T-helper 2 cell treated with Interferon-gamma antibody and Interleukin-4, amounts not matched to agents 5 μg/mL and 100 μg/mL, for 36 hours (primary cell): ENCODE measurements around the gene GPSM3.
A peak's percentile ranks its signal among the peaks of the same experiment; 100 is the strongest.
"Not testable (repeated sequence)": the region's sequence is repeated elsewhere in the genome, so short reads cannot be mapped to it uniquely, and the experiment has no call there.

Source experiments
- DNase-seq: peaks from one replicate; pipeline ENCODE4 v3.0.0; 2021; ENCODE audit warnings: low spot score
- H3K27ac Mint-ChIP-seq: one replicate; pipeline ENCODE4 v1.8.0; 2021; ENCODE audit warnings: mild to moderate bottlenecking, mixed read lengths
- H3K27me3 Mint-ChIP-seq: one replicate; pipeline ENCODE4 v1.8.0; 2021; ENCODE audit warnings: low read depth, mixed read lengths
- H3K36me3 Mint-ChIP-seq: one replicate; pipeline ENCODE4 v1.8.0; 2021; ENCODE audit warnings: low read depth, mixed read lengths
- H3K4me1 Mint-ChIP-seq: one replicate; pipeline ENCODE4 v1.8.0; 2021; ENCODE audit warnings: low read depth, mixed read lengths
- H3K4me3 Mint-ChIP-seq: one replicate; pipeline ENCODE4 v1.8.0; 2022; ENCODE audit warnings: mild to moderate bottlenecking, moderate library complexity, mixed read lengths
- H3K9me3 Mint-ChIP-seq: one replicate; pipeline ENCODE4 v1.8.0; 2021; ENCODE audit warnings: mixed read lengths

The GPSM3 gene

GRCh38 chr6:32187725-32188380, 4.6 kb downstream of the GPSM3 start:
- not testable (repeated sequence) for DNase-seq, H3K27me3 Mint-ChIP-seq, H3K9me3 Mint-ChIP-seq
- H3K27ac Mint-ChIP-seq, result peak overlapping the region; percentile 81
- H3K4me3 Mint-ChIP-seq, result peak overlapping the region; percentile 52
- peaks cover 75% of the 10 kb centered on the region for H3K36me3 Mint-ChIP-seq
- H3K4me1 Mint-ChIP-seq, result peaks cover 28% of the 10 kb centered on the region

- Mint-ChIP-seq H3K27me3 (no peaks in the 10 kb centered on the region), H3K4me3 (peak overlapping the region; percentile 64), H3K27ac (peak overlapping the region; percentile 81), H3K4me1 (peaks cover 27% of the 10 kb centered on the region), H3K36me3 (peaks cover 72% of the 10 kb centered on the region), H3K9me3 (no peaks in the 10 kb centered on the region)
- no peak for DNase-seq
Measured at GRCh38 chr6:32187009-32187709, 5.3 kb downstream of the GPSM3 start.

- H3K4me1 Mint-ChIP-seq, result peaks cover 27% of the 10 kb centered on the region
- not testable (repeated sequence) for H3K9me3 Mint-ChIP-seq, H3K27me3 Mint-ChIP-seq, DNase-seq
- peaks cover 68% of the 10 kb centered on the region for H3K36me3 Mint-ChIP-seq
- peak overlapping the region; percentile 81 for H3K27ac Mint-ChIP-seq
- peak overlapping the region; percentile 64 for H3K4me3 Mint-ChIP-seq
Measured at GRCh38 chr6:32186151-32186840, 6.1 kb downstream of the GPSM3 start.

GRCh38 chr6:32185681-32186131, 6.7 kb downstream of the GPSM3 start:
- H3K27me3 Mint-ChIP-seq, DNase-seq, H3K9me3 Mint-ChIP-seq: not testable (repeated sequence)
- H3K27ac Mint-ChIP-seq, result peak overlapping the region; percentile 75
- peaks cover 27% of the 10 kb centered on the region for H3K4me1 Mint-ChIP-seq
- peak overlapping the region; percentile 20 for H3K4me3 Mint-ChIP-seq
- peaks cover 66% of the 10 kb centered on the region for H3K36me3 Mint-ChIP-seq

GRCh38 chr6:32184084-32184640, 8.3 kb downstream of the GPSM3 start, which contains the start of gene AGER:
TSS of gene AGER (minus strand) at chr6:32184253. CDS start at chr6:32184222, 31 bp downstream.
- Mint-ChIP-seq H3K36me3 (peaks cover 68% of the 10 kb centered on the region), H3K9me3 (no peaks in the 10 kb centered on the region), H3K27ac (no peak within 1 kb of the TSS), H3K4me1 (peaks cover 30% of the 10 kb centered on the region), H3K4me3 (no peak within 1 kb of the TSS), H3K27me3 (no peaks in the 10 kb centered on the region)
- no peak for DNase-seq

GRCh38 chr6:32183483-32184083, 8.9 kb downstream of the GPSM3 start:
- no peaks in the 10 kb centered on the region for H3K27me3 Mint-ChIP-seq
- H3K27ac Mint-ChIP-seq, result no peak overlapping the region
- no peaks in the 10 kb centered on the region for H3K9me3 Mint-ChIP-seq
- H3K4me3 Mint-ChIP-seq, result no peak overlapping the region
- peaks cover 30% of the 10 kb centered on the region for H3K4me1 Mint-ChIP-seq
- peaks cover 68% of the 10 kb centered on the region for H3K36me3 Mint-ChIP-seq
- no peak for DNase-seq

- Mint-ChIP-seq H3K27me3 (no peaks in the 10 kb centered on the region), H3K36me3 (peaks cover 66% of the 10 kb centered on the region), H3K27ac (no peak overlapping the region), H3K9me3 (no peaks in the 10 kb centered on the region), H3K4me3 (no peak overlapping the region), H3K4me1 (peaks cover 29% of the 10 kb centered on the region)
- DNase-seq, result no peak
Measured at GRCh38 chr6:32183030-32183429, 9.4 kb downstream of the GPSM3 start.

GRCh38 chr6:32182555-32182981, 9.9 kb downstream of the GPSM3 start:
- Mint-ChIP-seq H3K4me3 (no peak overlapping the region), H3K27ac (peak overlapping the region; percentile 26), H3K4me1 (peaks cover 29% of the 10 kb centered on the region), H3K36me3 (peaks cover 62% of the 10 kb centered on the region), H3K9me3 (no peaks in the 10 kb centered on the region), H3K27me3 (no peaks in the 10 kb centered on the region)
- no peak for DNase-seq

GRCh38 chr6:32181915-32182529, 10.4 kb downstream of the GPSM3 start:
- no peak overlapping the region for H3K4me3 Mint-ChIP-seq
- H3K27me3 Mint-ChIP-seq, result no peaks in the 10 kb centered on the region
- peak overlapping the region; percentile 26 for H3K27ac Mint-ChIP-seq
- no peak for DNase-seq
- H3K9me3 Mint-ChIP-seq, result no peaks in the 10 kb centered on the region
- peaks cover 27% of the 10 kb centered on the region for H3K4me1 Mint-ChIP-seq
- peaks cover 56% of the 10 kb centered on the region for H3K36me3 Mint-ChIP-seq

- Mint-ChIP-seq H3K9me3 (no peaks in the 10 kb centered on the region), H3K4me3 (no peak overlapping the region), H3K36me3 (peaks cover 48% of the 10 kb centered on the region), H3K27ac (no peak overlapping the region), H3K27me3 (no peaks in the 10 kb centered on the region), H3K4me1 (peaks cover 27% of the 10 kb centered on the region)
- DNase-seq, result no peak
Measured at GRCh38 chr6:32181148-32181702, 11.2 kb downstream of the GPSM3 start.

- no peaks in the 10 kb centered on the region for H3K27me3 Mint-ChIP-seq
- H3K36me3 Mint-ChIP-seq, result peaks cover 39% of the 10 kb centered on the region
- peak overlapping the region; percentile 53 for H3K4me3 Mint-ChIP-seq
- no peak overlapping the region for H3K27ac Mint-ChIP-seq
- no peaks in the 10 kb centered on the region for H3K9me3 Mint-ChIP-seq
- no peak for DNase-seq
- peaks cover 26% of the 10 kb centered on the region for H3K4me1 Mint-ChIP-seq
Measured at GRCh38 chr6:32179766-32180405, 12.6 kb downstream of the GPSM3 start.

GRCh38 chr6:32178547-32179440, 13.6 kb downstream of the GPSM3 start:
- Mint-ChIP-seq H3K36me3 (peaks cover 34% of the 10 kb centered on the region), H3K9me3 (no peaks in the 10 kb centered on the region), H3K4me1 (peaks cover 33% of the 10 kb centered on the region), H3K27ac (peak overlapping the region; percentile 98), H3K4me3 (peak overlapping the region; percentile 97), H3K27me3 (no peaks in the 10 kb centered on the region)
- DNase-seq, result no peak
